Fibroblast of peridontal ligament (primary cell): ENCODE measurements around the gene ASXL2.
"Not testable (repeated sequence)": the region's sequence is repeated elsewhere in the genome, so short reads cannot be mapped to it uniquely, and the experiment has no call there.

Source experiments
- DNase-seq: peaks from one replicate; pipeline ENCODE4 v3.0.0-alpha.2; 2010; ENCODE audit errors: extremely low read depth

ASXL2 gene

DNA sequence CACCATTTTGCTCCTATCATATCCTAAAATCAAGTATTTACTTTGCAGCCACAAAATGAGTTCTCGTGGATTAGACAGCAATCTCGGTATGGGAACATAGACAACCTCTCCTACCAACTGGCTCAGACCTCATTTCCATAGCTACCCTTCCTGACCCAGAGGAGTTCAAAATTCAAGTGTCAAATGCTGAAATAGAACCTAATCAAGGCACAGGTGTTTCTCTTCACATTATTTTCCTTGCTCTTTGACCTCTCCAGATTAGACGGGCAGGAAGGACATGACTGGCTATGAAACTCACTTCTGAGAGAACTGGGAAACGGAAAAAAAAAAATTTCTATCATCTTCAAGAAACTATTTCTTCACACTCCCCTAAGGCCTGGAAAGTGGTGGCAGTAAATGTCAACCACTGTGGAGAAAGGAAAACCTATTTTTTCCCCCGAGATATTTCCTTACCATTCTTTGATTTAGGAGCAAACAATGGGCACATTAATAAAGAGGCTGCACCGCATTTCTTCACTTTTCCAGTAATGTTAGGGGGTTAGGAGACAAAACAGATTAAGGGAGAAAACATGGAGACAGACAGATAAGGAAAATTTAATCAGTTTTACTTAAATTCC lies 141.3 kb downstream of the ASXL2 start:
- DNase-seq = no peak

DNA sequence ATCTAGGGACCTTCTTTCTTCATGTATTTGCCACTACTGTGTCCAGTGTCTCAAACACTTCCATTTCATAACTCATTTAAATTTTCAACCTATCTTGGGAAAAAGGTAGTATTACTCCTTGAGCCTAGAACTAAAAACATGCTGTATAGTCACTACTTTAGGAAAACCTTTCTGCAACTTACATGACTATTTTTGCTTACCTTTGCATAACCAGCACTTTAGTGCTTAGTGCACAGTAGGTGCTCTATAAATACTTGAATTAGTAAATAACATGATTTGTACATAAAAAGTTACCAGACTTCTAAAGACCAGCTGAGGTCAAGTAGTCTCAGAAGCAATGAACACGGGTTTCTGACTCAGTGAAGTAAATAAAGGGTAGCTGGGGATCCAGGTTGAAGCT lies 142.5 kb downstream of the ASXL2 start:
- no peak for DNase-seq

DNA sequence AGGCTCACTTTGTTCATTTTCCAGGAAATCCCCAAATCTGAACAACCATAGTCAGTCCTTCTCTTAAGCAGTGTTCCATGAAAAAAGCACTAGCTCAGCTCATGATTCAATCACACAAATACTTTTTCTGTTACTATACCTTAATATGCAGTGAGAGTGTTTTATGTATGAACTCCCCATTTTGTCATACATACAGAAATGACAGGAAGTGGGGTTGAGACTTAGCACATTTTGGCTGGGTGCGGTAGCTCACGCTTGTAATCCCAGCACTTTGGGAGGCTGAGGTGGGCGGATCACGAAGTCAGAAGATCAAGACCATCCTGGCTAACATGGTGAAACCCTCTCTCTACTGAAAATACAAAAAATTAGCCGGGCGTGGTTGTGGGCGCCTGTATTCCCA lies 149.7 kb downstream of the ASXL2 start:
- DNase-seq = no peak

DNA sequence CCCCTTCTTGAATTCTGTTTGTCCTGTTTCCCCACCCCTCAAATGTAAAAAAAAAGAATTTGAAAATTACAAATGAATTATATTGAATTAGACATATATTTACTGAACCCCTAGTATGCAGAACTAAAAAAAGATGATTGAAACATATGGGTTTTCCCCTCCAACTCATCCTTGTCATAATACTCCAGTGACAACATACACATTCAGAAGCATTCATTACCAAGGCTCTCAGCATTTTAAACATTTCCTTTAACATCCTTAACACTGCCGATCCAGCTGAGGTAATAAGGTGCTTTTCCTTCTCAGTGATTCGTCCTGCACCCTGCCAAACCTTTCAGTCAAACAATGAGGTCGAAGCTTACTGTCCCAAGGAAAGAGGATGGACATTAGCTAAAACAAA lies 151.8 kb downstream of the ASXL2 start:
- no peak for DNase-seq

DNA sequence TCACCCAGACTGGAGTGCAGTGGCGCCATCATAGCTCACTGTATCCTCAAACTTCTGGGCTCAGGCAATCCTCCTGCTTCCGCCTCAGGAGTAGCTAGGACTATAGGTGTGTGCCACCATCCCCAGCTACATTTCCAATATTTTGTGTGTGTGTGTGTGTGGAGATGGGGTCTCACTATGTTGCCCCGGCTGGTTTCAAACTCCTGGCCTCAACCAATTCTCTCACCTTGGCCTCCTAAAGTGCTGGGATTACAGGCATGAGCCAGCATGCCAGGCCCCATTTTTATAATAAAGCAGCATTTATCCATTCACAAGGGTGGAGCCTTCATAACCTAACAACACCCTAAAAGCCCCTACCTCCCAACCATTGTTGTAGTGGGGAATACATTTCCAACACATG lies 152.4 kb downstream of the ASXL2 start:
- no peak for DNase-seq

DNA sequence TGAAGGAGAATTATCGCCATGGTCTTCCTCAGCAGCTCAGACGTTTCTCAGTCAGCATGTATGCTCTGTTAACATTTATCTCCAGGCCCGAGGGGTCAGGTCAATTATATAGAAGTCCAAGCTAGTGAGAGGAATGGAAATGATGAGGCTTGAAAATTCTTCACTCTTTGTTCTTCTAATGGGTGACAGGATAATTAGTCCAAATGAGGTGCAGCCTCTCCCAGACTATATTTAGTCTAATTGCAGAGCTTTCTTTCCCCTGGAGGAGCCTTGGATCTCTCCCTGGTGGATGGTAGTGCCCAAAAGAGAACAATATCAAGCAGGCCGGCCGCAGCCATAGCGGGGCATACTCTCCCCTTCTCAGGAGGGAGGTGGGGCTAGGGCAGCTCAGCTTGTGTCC lies 153.5 kb downstream of the ASXL2 start:
- no peak for DNase-seq

DNA sequence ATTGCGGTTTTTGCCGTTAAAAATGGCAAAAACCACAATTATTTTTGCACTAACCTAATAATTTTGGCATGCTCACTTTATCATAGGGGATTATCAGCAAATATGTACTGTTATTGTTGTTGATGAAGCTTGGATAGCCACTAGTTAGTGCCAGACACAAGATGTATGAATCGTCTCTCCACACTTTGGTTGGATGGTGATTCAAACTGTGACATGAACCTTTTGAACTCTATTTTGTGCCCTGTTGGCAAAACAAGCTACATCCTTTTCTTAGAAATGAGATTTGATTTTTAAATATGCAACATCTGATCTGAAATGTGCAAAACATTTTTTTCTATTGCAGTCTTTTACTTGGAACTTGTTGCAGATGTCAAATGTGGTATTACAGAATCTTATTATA lies 156.1 kb downstream of the ASXL2 start:
- no peak for DNase-seq

DNA sequence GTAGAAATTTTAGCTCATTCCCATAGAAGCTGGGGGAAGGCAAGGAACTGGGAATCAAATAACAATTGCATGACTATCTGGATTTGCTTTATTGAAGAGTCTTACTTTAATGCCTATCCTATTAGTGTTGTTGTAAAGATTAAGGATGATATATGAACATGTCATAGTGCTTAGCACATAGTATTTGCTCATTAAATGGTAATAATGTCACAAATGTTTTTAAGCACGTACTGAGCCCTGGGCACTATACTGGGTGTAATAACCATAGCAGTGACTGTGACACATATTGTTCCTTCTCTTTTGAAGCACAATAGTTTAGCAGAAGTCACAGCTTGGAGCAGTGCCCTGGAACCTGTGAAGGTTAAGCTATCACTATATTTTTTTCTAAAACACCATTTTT lies 157.7 kb downstream of the ASXL2 start:
- no peak for DNase-seq

DNA sequence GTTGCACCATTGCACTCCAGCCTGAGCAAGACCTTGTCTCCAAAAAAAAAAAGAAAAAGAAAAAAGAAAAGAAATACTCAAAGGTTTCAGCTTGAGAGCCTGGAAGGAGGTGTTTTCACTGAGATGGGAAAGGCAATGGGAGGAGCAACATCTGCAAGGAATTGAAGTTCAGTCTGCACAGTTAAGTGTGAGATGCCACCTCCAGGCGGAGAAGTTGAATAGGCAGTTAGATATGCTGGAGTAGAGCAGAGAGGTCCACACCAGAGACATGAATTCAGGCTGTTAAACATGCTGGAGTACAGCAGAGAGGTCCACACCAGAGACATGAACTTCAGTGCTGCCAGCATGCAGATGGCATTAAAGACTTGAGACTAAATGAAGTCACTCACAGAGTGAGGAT lies 163.5 kb downstream of the ASXL2 start:
- peak; percentile 25 for DNase-seq

DNA sequence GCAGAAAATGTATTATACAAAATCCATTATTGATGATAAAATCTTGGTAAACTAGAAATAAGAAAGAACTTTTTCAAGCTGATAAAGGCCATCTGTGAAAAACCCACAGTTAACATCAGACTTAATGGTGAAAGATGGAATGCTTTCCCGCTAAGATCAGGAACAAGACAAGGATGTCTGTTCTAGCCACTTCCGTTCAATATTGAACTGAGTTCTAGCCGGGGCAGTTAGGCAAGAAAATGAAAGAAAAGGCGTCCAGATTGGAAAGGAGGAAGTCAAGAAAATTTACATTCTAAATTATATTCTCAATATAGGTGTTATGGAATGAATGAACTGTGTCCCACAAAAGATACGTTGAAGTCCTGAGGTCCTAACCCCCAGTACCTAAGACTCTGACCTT lies 165.8 kb downstream of the ASXL2 start:
- DNase-seq = no peak

DNA sequence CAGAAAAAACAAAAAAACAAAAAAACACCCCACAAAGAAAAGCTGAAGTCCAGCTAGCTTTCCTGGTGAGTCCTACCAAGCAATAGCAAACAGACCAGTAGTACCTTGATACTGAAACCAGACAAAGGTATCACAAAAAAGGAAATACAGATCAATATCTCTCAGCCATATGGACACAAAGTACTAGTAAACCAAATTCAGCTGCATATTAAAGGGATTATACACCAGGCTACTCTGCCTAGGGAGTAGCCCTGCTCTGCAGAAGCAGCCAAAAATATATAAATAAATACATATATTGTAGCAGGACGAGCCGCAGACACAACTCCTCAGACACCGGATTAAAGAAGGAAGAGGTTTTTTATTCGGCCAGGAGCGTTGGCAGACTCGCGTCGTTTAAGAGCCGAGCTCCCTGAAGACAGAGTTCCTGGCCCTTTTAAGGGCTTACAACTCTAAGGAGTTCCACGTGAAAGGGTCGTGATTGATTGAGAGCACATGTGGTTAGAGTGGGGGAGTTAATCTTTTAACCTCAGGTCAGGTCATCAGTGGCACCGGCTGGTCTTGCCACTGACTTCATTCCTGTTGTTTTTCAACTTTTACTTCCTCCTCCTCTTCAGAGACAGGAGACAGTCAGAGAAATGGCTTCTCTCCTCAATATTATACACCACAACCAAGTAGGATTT lies 166.5 kb downstream of the ASXL2 start:
- no peak for DNase-seq

DNA sequence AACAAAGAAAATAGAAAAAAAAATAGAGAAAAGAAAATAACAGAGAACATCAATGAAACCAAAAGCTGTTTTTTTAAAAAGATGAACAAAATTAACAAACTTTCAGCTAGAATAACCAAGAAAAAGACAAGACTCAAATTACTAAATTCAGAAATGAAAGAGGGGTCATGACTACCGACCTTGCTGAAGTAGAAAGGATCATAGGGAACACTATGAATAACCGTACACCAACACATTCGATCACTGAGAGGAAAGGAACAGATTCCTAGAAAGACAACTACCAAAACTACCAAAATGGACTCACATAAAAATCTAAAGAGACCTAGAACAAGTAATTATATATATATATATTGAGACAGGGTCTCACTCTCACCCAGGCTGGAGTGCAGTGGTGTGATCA lies 167.5 kb downstream of the ASXL2 start:
- DNase-seq = no peak

DNA sequence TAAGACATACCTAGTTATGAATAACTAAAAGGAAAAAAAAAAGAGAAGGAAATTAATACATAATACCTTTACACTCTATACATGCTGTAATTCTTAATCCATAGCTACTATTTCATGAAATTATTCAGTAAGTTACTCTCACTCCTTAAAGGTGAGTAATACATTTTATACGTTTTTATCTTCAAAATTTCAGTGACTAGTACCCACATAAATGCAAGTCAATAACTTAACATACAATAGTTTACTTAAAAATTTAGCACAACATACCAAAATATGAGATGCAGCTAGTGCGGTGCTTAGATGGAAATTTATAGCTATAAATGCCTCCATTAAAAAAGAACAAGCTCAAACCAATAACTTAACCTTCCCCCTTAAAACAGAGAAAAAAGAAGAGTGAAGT lies 168.9 kb downstream of the ASXL2 start:
- DNase-seq = no peak

DNA sequence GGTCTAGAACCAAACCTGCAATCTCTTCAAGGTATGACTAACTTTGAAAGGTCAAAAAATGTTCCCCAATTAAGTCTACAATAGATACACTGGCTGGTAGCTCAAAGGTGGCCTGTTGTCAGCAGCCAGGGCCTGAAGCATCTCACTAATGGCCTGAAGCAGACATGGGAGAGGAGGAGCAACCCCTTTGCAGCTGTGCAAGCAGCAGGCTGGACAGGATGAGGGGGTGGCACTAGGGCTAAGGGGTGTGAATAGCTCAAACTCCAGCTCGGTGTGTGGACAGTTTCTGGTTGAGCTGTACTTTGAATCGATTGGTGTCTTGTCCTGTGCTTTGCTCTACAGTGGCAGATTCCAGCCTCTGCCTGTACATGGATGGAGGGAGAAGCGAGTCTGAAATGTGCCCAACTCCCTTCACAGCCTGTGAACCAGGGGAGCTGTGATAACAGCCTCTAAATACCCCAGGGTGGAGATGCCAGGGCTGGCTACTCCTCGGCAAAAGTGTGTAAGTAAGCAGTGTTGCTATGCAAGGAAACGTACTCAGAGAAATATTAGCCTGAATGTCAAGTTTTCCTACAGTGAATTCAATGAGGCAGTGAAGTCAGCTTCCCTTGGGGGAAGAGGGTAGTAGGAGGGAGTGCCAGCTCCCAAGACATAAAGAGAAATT lies 170.2 kb downstream of the ASXL2 start:
- DNase-seq = no peak

DNA sequence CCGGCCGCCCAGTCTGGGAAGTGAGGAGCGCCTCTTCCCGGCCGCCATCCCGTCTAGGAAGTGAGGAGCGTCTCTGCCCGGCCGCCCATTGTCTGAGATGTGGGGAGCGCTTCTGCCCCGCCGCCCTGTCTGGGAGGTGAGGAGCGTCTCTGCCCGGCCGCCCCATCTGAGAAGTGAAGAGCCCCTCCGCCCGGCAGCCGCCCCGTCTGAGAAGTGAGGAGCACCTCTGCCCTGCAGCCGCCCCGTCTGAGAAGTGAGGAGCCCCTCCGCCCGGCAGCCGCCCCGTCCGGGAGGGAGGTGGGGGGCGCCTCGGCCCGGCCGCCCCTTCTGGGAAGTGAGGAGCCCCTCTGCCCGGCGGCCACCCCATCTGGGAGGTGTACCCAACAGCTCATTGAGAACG lies 172.7 kb downstream of the ASXL2 start:
- DNase-seq = not testable (repeated sequence)

DNA sequence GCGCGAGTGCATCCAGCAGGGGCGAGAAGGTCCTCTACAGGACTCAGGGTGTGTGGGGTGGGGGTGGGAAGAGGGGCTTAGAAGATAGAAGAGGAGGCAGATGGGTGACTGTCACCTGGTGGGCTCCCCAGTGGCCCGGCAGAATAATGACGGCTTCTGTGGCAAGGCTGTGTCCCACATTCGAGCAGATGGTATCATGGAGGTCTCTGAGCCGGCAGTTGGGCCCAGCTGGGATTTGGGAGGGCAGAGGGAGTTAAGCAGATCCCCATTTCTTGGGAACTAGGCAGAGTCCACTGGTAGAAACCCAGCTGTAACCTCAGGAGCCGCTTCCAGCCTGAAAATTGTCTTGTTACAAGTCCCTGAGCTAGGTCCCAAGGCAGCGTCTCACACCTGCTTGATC lies 176.5 kb downstream of the ASXL2 start:
- DNase-seq = no peak

DNA sequence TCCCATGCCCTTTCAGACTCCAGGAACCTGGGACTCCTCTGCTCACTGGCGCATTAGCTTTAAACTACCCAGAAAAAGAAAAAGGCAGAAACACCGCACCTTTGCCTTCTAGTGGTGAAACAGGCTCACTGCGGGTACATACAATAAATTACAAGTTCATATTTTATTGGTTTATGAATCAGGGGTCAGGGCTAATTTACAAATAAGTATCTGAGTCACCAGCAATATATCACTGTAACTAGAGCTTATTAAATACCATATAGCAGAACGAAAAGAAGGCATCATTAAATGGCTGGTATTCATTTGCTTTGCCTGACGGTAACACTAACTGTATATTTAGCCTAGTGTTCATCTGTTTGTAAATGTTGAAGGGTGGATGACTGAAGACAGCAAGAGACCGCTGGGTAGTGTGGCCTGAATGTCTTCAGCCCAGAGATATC lies 178.0 kb downstream of the ASXL2 start:
- peak; percentile 51 for DNase-seq

DNA sequence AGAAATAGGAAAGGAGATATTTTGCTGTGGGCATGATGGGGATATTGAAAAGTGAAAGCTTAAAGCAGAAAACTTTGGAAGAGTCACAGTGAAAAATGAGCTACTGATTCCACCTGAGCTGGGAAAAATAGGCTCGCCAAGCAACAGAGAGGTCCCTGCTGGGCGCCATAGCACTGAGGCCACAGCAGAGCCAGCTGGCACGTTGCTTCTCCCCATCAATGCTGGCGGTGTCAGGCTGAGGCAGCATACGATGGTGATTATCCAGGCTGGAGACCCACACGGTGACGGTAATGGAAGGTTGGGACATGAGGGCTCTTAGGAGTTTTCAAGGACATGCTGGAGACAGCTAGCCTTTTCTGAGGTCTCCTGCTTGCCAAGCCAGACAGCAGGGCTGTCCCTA lies 179.1 kb downstream of the ASXL2 start:
- no peak for DNase-seq

DNA sequence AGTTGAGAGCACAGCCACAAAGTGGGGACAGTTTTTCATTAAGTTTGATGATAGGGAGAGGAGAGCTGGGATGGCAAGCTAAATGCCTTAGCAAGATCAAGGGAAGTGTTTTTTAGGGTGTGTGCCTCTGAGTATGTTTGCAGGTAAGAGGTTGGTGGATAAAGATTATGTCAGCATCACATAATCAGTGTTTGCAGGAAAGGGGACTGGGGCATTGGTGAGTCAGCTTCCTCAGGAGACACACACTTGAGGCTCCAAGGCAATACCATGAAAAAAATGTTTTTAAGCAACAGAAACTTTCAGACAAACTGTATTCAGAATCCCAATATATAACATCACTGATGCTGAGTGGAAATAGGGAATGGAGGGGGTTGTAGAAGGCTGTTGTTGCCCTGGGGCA lies 179.5 kb downstream of the ASXL2 start:
- DNase-seq = no peak

DNA sequence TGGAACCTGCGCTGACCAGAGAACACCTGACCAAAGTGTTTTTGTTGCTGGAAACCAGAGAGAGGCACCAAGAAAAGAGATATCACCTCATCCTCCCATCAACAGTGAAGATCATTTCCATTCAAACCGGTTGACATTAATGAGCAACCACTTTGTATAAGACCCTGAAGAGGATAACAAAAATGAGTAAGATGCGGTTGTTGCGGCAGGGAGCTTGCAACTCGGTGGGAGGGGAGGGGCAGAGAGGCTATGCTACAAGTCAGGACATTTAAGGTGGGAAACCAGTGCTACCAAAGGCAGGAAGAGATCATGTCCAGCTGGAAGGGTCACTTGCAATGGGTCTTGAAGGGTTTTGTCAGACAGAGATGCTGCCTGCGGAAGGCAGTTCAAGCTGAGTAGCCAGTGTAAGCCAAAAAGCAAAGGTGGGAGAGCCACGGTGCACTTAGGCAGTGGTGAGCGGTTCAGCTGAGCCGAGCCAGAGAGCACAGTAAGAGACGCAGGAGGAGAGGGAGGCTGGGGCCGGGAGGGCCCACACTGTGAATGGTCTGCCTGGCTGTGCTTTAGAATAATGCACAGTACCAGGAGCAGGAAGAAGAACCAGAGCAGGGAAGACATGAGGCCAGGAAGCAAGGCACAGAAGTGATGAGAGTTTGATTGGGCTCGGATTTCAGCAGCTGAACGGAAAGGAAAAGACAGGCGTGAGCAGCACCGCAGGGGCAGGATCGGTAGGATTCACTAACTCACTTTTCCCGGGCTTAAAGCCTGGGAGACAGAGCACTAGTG lies 180.5 kb downstream of the ASXL2 start:
- DNase-seq = peak; percentile 15

DNA sequence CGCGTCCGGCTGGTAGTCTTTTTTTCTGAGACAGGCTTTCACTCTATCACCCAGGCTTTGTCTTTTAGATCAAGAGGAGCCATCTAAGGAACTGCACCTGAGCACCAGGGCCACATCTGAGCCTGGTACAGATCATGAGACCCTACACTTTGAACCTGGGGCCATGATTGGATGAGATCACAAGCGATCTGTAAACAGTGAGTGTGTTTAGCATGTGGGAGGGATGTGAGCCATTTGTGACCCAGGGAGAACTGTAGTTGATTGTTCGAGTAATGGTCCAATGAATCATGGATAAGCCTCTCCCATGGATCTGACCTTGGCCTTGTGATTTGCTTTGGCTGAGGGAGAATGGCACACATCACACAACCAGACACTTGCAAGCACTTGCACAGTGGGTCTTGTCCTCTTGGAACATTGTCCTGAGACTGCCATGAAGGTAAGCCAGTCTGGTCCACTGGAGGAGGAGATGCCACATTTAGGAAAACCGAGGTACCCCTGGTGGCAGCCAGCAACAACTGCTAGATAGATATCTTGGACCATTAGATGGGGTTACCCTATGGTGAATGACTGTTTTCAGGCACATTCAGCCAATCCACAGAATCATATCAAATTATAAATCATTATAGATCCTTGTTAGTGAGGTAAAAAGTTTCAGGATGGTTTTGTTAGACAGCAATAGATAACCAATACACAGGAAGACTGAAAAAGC lies 185.4 kb downstream of the ASXL2 start:
- DNase-seq = no peak

DNA sequence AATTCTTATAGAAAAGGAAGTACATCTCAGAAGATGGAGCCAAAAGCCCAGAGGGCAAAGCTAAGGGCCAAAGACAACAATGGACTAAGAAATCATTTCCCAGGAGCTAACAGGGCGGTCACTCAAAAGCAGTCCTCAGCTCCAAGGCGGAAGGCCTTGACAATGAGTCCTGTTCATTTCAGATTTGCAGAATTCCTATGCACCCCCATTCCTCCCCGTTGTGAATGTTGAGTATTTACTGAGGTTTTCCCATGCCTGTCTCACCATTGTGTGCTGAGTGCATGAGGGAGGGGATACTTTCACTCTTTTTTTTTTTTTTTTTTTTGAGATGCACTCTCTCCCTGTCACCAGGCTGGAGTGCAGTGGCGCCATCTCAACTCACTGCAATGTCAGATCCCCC lies 186.1 kb downstream of the ASXL2 start:
- DNase-seq = no peak
